Measurements from ENCODE around the gene USP14. TPM values are rescaled to one million over a fixed set of nuclear protein-coding genes. Genes with fewer than 3 reads are reported as not detected.

USP14 gene
- total RNA-seq, 4 donors from 2014 or later, result 25.9 to 56.4 (median 35.6) TPM

DNA sequence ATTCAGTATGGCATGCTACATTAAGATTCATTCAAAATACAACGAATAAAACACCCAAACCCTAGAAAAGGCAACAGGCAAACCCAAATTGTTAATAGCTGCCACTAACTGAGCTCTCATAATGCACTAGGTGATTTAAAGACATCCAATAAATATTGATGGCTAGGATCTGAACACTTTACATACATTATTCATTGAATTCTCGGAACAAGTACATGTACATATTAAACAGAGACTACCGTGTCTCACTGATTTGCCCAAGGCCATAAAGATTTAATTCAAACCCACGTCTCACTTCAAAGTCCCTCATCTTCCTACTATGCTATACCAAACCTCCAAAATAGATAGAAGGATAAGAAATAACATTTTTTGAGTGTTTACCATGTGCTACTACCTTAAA, 67.4 kb downstream of the USP14 start:
- Histone ChIP-seq H3K27ac (no peak overlapping the region), H3K27me3 (no peaks in the 10 kb centered on the region), H3K36me3 (peaks cover 13 to 19% of the 10 kb centered on the region in 2 donors), H3K4me1 (no peaks in the 10 kb centered on the region), H3K9me3 (no peaks in the 10 kb centered on the region), H3K4me3 (replicated peaks in 1 of 3) (no peak overlapping the region)
- DNase-seq, result no peak
- TF ChIP-seq POLR2A (IDR thresholded peaks at IDR 0.05), result no peak
- TF ChIP-seq, protein P1, sequence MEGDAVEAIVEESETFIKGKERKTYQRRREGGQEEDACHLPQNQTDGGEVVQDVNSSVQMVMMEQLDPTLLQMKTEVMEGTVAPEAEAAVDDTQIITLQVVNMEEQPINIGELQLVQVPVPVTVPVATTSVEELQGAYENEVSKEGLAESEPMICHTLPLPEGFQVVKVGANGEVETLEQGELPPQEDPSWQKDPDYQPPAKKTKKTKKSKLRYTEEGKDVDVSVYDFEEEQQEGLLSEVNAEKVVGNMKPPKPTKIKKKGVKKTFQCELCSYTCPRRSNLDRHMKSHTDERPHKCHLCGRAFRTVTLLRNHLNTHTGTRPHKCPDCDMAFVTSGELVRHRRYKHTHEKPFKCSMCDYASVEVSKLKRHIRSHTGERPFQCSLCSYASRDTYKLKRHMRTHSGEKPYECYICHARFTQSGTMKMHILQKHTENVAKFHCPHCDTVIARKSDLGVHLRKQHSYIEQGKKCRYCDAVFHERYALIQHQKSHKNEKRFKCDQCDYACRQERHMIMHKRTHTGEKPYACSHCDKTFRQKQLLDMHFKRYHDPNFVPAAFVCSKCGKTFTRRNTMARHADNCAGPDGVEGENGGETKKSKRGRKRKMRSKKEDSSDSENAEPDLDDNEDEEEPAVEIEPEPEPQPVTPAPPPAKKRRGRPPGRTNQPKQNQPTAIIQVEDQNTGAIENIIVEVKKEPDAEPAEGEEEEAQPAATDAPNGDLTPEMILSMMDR (IDR thresholded peaks at IDR 0.05), result no peak
- intact Hi-C loops (cut with DNase I), result no loop called here
- WGBS, 2 donors, result 95 to 96% methylated on average over 4 of the region's 4 CpGs

DNA sequence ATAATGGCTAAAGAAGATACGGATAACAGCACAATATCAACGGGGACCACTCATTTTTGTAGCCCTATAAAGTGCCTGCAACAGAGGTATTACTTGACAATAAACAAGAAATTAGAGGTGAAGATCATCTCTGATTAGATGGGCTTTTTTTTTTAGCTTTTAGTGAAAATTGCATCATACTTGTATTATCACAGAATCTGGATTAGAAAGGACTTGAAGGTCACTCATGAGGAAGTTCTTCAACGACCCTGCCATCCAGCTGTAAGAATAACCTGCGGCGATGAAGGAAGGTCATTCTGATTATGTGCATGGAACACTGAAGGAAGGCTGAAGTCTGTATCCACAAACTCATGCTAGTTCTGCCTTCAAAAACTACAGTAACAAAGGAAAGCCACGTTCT, 69.0 kb downstream of the USP14 start:
- WGBS, 2 donors, result 91 to 95% methylated on average over 6 of the region's 6 CpGs
- no peaks in the 10 kb centered on the region for H3K9me3 ChIP-seq
- no peak for TF ChIP-seq POLR2A (IDR thresholded peaks at IDR 0.05)
- TF ChIP-seq, protein P1 (IDR thresholded peaks at IDR 0.05), result no peak
- no peaks in the 10 kb centered on the region for H3K4me1 ChIP-seq
- DNase-seq, result no peak
- H3K27me3 ChIP-seq, result no peaks in the 10 kb centered on the region
- peaks cover 13 to 19% of the 10 kb centered on the region in 2 donors for H3K36me3 ChIP-seq
- no peak overlapping the region for H3K4me3 ChIP-seq (replicated peaks in 1 of 3)
- H3K27ac ChIP-seq, result no peak overlapping the region
- intact Hi-C loops (cut with DNase I), result no loop called here

DNA sequence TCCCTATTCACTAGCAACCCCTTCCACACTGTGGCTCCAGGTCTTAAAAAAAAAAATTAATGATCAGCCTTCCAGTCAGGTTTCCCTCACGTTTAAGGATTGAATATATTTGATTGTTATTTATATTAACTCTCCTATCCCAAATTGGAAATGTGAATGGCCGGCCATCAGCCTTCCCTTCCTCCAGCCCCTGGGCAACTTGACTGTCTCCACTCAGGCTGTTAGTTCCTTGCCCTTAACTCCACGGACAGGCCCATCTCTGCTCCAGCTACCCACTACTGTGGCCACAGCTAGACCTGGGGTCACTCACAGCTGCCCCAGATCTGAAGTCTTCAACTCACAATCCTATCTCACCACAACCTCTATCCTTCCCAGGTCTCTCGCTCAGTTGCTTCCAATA, 69.5 kb downstream of the USP14 start:
- no peaks in the 10 kb centered on the region for H3K4me1 ChIP-seq
- no peak overlapping the region for H3K27ac ChIP-seq
- H3K27me3 ChIP-seq, result no peaks in the 10 kb centered on the region
- DNase-seq, result no peak
- intact Hi-C loops (cut with DNase I), result no loop called here
- WGBS, 2 donors, result 94% methylated on average over 4 of the region's 4 CpGs
- H3K36me3 ChIP-seq, result peaks cover 13 to 19% of the 10 kb centered on the region in 2 donors
- TF ChIP-seq POLR2A (IDR thresholded peaks at IDR 0.05), result no peak
- TF ChIP-seq, protein P1 (IDR thresholded peaks at IDR 0.05), result no peak
- H3K4me3 ChIP-seq (replicated peaks in 1 of 3), result no peak overlapping the region
- no peaks in the 10 kb centered on the region for H3K9me3 ChIP-seq

DNA sequence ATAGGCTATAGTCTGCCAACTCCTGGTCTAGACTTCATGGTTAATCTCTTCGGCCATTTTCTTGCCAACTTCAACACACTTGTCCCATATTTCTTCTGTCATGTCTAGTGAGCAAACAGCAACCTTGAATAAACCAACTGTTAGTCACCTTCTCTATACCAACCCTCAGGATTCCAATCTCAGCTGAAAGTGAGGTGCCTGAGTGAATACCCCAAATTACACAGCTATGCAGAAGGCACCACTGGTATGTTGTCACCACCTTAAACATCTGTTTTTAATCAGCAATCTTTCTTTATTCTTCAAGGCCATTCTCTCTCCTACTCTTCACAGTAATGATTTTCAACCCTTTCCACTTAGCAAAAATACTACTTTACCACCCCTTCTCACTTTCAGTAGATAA, 70.2 kb downstream of the USP14 start:
- no peak for DNase-seq
- TF ChIP-seq, protein P1 (IDR thresholded peaks at IDR 0.05), result no peak
- no peak for TF ChIP-seq POLR2A (IDR thresholded peaks at IDR 0.05)
- no peak overlapping the region for H3K27ac ChIP-seq
- 90 to 100% methylated on average over 1 of the region's 1 CpG for WGBS, 2 donors
- H3K9me3 ChIP-seq, result no peaks in the 10 kb centered on the region
- H3K36me3 ChIP-seq, result peaks cover 11 to 15% of the 10 kb centered on the region in 2 donors
- intact Hi-C loops (cut with DNase I), result no loop called here
- H3K4me3 ChIP-seq (replicated peaks in 1 of 3), result no peak overlapping the region
- H3K4me1 ChIP-seq, result no peaks in the 10 kb centered on the region
- no peaks in the 10 kb centered on the region for H3K27me3 ChIP-seq

DNA sequence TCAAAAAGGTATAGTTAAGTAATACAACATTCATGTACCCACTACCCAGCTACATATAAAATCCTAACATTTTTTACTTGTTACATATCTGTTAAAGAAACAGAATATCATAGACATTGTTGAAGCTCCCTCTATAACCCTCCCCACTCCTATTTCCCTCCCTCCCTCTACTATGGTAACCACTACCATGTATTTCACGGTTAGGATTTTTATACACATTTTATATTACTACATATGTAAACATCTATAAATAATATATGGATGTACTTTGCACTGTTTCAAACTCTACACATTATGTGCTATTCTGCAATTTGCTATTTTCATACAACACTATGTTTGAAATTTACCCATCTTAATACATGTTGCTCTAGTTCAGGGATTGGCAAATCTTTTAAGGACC, 73.2 kb downstream of the USP14 start:
- DNase-seq, result no peak
- no peak overlapping the region for H3K27ac ChIP-seq
- H3K27me3 ChIP-seq, result no peaks in the 10 kb centered on the region
- intact Hi-C loops (cut with DNase I), result no loop called here
- WGBS, 2 donors, result 90 to 97% methylated on average over 1 of the region's 1 CpG
- H3K4me1 ChIP-seq, result no peaks in the 10 kb centered on the region
- TF ChIP-seq, protein P1 (IDR thresholded peaks at IDR 0.05), result no peak
- no peak for TF ChIP-seq POLR2A (IDR thresholded peaks at IDR 0.05)
- H3K9me3 ChIP-seq, result no peaks in the 10 kb centered on the region
- no peak overlapping the region for H3K4me3 ChIP-seq (replicated peaks in 1 of 3)
- no peaks in the 10 kb centered on the region for H3K36me3 ChIP-seq
